ENCODE results near the gene FBXO33.

- TF ChIP-seq CTCF (IDR thresholded peaks at IDR 0.05 in 2 of 3, conservative IDR thresholded peaks at IDR 0.05 in 1 of 3; ENCODE audit: borderline replicate concordance in 1 of 3, insufficient read depth in 1 of 3, low read depth in 2 of 3, low read length in 2 of 3): no peak
- TF ChIP-seq YY1 (IDR thresholded peaks at IDR 0.05; ENCODE audit: extremely low read depth, insufficient replicate concordance, low read depth, low read length): no peak
- no peak for TF ChIP-seq MAX (IDR thresholded peaks at IDR 0.05)
- no peak for TF ChIP-seq SIN3A (IDR thresholded peaks at IDR 0.05; ENCODE audit: low read depth)
- no peak for TF ChIP-seq REST (IDR thresholded peaks at IDR 0.05; ENCODE audit: low read depth)
- no peak for TF ChIP-seq POLR2A (IDR thresholded peaks at IDR 0.05; ENCODE audit: borderline replicate concordance, extremely low read depth, insufficient read depth, insufficient read length)
- TF ChIP-seq JUND (IDR thresholded peaks at IDR 0.05): no peak
Observed at GRCh38 chr14:39383741-39384140, 48.5 kb downstream of the FBXO33 start.

Data from HCT116 (cell line).